BE2C (cell line): Measurements from ENCODE around the gene IRX1.

ENCODE experiments used
- DNase-seq: peaks from one replicate; pipeline ENCODE4 v3.0.0-alpha.2; 2020
- H3K27me3 ChIP-seq: fragments of 250-450 bp; sonication (Bioruptor Pico); 2 replicates; pipeline ENCODE4 v1.5.1; 2020; ENCODE audit warnings: mild to moderate bottlenecking
- H3K36me3 ChIP-seq: fragments of 250-450 bp; sonication (Bioruptor Pico); 2 replicates; pipeline ENCODE4 v1.5.1; 2020; ENCODE audit warnings: mild to moderate bottlenecking
- H3K4me1 ChIP-seq: fragments of 250-450 bp; sonication (Bioruptor Pico); 2 replicates; pipeline ENCODE4 v1.5.1; 2020
- H3K4me3 ChIP-seq: 2 replicates; pipeline ENCODE4 v1.5.1; 2011; ENCODE audit warnings: low read depth, low read length
- H3K9me3 ChIP-seq: fragments of 250-450 bp; sonication (Bioruptor Pico); 2 replicates; pipeline ENCODE4 v1.5.1; 2020
- CTCF ChIP-seq: IDR thresholded peaks from 2 replicates; pipeline ENCODE4 v1.5.1; 2012; ENCODE audit warnings: mild to moderate bottlenecking, low read depth, low read length

The IRX1 gene

GRCh38 chr5:3604501-3604900 is 8.9 kb downstream of the IRX1 start:
- no peak for TF ChIP-seq CTCF
- Histone ChIP-seq H3K27me3 (peaks cover 6% of the 10 kb centered on the region; the same call in 1 of the 2 replicates), H3K4me1 (no peaks in the 10 kb centered on the region), H3K4me3 (no peak overlapping the region), H3K9me3 (no peaks in the 10 kb centered on the region; the same call in 1 of the 2 replicates), H3K36me3 (no peaks in the 10 kb centered on the region)
- no peak for DNase-seq

- Histone ChIP-seq H3K27me3 (peaks cover 6% of the 10 kb centered on the region; the same call in 1 of the 2 replicates), H3K36me3 (no peaks in the 10 kb centered on the region), H3K4me1 (no peaks in the 10 kb centered on the region), H3K4me3 (no peak overlapping the region), H3K9me3 (no peaks in the 10 kb centered on the region; the same call in 1 of the 2 replicates)
- no peak for DNase-seq
- no peak for TF ChIP-seq CTCF
Measured at GRCh38 chr5:3605298-3606010, 9.8 kb downstream of the IRX1 start.

GRCh38 chr5:3606121-3606831 is 10.6 kb downstream of the IRX1 start:
- H3K36me3 ChIP-seq: no peaks in the 10 kb centered on the region
- TF ChIP-seq CTCF: no peak
- no peaks in the 10 kb centered on the region; the same call in 1 of the 2 replicates for H3K9me3 ChIP-seq
- no peak overlapping the region for H3K4me3 ChIP-seq
- no peaks in the 10 kb centered on the region for H3K4me1 ChIP-seq
- no peak for DNase-seq
- H3K27me3 ChIP-seq: peaks cover 6% of the 10 kb centered on the region; the same call in 1 of the 2 replicates

GRCh38 chr5:3607541-3608181 is 12.0 kb downstream of the IRX1 start:
- H3K4me1 ChIP-seq: no peaks in the 10 kb centered on the region
- no peak for TF ChIP-seq CTCF
- DNase-seq: no peak
- no peaks in the 10 kb centered on the region for H3K27me3 ChIP-seq
- H3K36me3 ChIP-seq: no peaks in the 10 kb centered on the region
- H3K4me3 ChIP-seq: no peak overlapping the region
- H3K9me3 ChIP-seq: no peaks in the 10 kb centered on the region

GRCh38 chr5:3609120-3609681 is 13.6 kb downstream of the IRX1 start:
- Histone ChIP-seq H3K36me3 (no peaks in the 10 kb centered on the region), H3K27me3 (no peaks in the 10 kb centered on the region), H3K4me1 (no peaks in the 10 kb centered on the region), H3K9me3 (no peaks in the 10 kb centered on the region), H3K4me3 (no peak overlapping the region)
- DNase-seq: no peak
- TF ChIP-seq CTCF: no peak
